HG03378 (cell line): ENCODE data around the gene CSTF1.

Source experiments
- ATAC-seq: cut with Tn5 transposase; IDR thresholded peaks from one replicate; pipeline ENCODE4 v1.9.1; 2021; ENCODE audit warnings: mild to moderate bottlenecking, moderate library complexity; ENCODE audit not compliant: unreplicated experiment

CSTF1 gene

DNA sequence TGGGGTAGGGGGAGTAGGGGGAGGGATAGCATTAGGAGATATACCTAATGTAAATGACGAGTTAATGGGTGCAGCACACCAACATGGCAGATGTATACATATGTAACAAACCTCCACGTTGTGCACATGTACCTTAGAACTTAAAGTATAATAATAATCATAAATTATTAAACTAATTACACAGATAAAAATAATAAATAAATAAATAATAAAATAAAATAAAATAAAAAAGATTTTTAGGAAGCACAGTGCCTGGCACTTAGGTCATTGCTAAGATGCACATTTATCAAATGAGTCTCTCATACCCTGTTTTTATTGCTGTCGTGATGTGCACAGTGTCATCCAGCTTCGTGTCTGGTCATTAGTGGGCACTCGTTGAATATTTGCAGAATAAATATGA is 57.0 kb downstream of the CSTF1 start:
- no peak for ATAC-seq

DNA sequence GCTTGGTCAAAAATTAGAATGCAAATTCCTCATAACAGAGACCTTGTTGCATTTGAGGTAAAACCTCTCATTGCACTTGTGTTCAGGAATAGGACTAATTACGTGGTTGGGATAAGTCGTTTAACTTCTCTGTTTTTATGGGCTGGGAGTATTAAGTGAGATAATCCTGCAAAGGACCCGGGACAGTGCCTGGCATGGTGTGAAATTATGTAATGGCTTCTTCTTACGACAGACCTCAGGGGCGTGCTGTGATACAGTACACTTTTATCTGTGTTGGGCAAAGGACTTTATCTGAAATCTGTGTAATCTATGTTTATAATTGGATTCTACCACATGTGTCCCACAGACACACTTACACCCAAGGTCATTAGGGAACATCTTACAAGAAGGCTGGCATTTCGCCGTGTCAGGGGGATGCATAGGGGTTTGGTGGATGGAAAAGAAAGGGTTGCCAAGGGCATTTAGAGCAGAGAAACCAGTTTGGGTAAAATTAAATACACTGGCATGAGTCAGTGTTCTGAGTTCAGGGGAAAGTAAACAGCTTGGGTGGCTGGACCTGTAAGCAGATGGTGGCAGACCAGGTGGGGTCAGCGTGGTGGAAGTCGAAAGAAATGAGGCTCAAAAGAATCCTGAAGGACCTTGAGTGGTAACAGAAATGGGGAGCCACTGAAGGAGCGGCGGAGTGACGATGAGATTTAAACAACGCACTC is 58.8 kb downstream of the CSTF1 start:
- ATAC-seq = no peak

GRCh38 chr20:56453352-56453751 is 60.9 kb downstream of the CSTF1 start:
- peak; percentile 67 for ATAC-seq

DNA sequence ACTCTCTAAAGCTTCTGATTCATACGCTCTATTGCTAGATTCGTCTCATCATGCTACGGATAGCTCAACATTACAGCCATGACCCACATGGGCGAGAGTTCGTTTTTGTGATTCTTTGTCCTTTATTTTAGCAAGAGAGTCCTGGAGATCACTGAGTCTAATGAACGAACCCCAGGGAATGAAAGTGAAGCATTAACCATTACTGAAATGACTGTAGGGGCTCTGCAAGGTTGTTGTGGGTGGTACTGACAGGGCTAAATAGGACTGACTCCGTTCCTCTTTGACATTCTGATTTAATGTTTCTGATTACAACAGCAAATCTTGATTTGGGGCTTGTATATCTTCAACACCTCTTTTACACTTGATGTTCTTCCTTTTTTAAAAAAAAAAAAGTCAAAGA is 62.3 kb downstream of the CSTF1 start:
- ATAC-seq = peak; percentile 93
